Mononuclear cell (primary cell): ENCODE results near the gene DNAJA1. TPM values are rescaled to one million over a fixed set of nuclear protein-coding genes. Genes with fewer than 3 reads are reported as not detected.
"Not testable (repeated sequence)": the region's sequence is repeated elsewhere in the genome, so short reads cannot be mapped to it uniquely, and the experiment has no call there.

Source experiments
- H3K27me3 ChIP-seq: 2 replicates; pipeline ENCODE4 v1.6.0; 2011; ENCODE audit warnings: low read length, control low read depth; ENCODE audit not compliant: insufficient read depth
- H3K4me1 ChIP-seq: 2 replicates; pipeline ENCODE4 v1.5.1; 2011; ENCODE audit warnings: mild to moderate bottlenecking, low read length, control low read depth; ENCODE audit not compliant: insufficient read depth
- H3K4me3 ChIP-seq: 2 replicates; pipeline ENCODE4 v1.5.1; 2011; ENCODE audit warnings: mild to moderate bottlenecking, low read length, moderate library complexity
- H3K9me3 ChIP-seq: 2 replicates; pipeline ENCODE4 v1.5.1; 2011; ENCODE audit warnings: low read depth, mild to moderate bottlenecking, control low read depth, low read length
- total RNA-seq: library from RNA; depleted of rRNA; stranded (reverse); fragments of >200 nt; gene quantifications from one replicate; pipeline ENCODE4 v1.2.3, GENCODE V29; 2012

DNAJA1 gene
- 77.5 TPM for total RNA-seq

GRCh38 chr9:33024966-33025571 is at the start of gene DNAJA1:
TSS of gene DNAJA1 (plus strand) at chr9:33025273. CDS start at chr9:33026485, 1,212 bp downstream.
- Histone ChIP-seq H3K27me3 (no peaks in the 10 kb centered on the region), H3K4me1 (peaks cover 51% of the 10 kb centered on the region), H3K9me3 (no peaks in the 10 kb centered on the region), H3K4me3 (peak within 1 kb of the TSS; percentile 100)

DNA sequence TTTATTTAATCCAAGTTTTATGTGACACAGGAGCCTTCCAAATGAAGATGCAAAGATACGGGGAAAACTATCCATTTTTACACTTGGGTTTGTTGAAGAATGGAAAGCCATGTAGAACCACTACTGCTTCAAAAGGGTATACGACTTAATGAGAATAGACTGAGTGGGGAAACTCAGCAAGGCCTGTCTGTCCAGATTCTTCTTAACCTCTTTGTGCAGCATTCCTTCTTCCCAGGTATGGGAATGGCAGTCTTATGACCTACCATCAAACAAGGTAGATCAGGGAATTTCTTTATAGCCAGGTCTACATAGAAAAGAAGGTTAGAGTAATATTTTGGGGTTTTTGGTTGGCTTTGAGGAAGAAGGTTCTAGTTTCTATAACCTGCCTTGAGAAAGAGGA is 47.0 kb upstream of the DNAJA1 start:
- H3K9me3 ChIP-seq, result no peaks in the 10 kb centered on the region

GRCh38 chr9:32986971-32987370 is 38.1 kb upstream of the DNAJA1 start:
- H3K4me1 ChIP-seq, result no peaks in the 10 kb centered on the region
- no peaks in the 10 kb centered on the region for H3K27me3 ChIP-seq
- H3K9me3 ChIP-seq, result no peaks in the 10 kb centered on the region
- no peak overlapping the region for H3K4me3 ChIP-seq

More for the DNA sequence above, 47.0 kb upstream of the DNAJA1 start:
- Histone ChIP-seq H3K27me3 (no peaks in the 10 kb centered on the region), H3K4me1 (no peaks in the 10 kb centered on the region), H3K4me3 (no peak overlapping the region)

DNA sequence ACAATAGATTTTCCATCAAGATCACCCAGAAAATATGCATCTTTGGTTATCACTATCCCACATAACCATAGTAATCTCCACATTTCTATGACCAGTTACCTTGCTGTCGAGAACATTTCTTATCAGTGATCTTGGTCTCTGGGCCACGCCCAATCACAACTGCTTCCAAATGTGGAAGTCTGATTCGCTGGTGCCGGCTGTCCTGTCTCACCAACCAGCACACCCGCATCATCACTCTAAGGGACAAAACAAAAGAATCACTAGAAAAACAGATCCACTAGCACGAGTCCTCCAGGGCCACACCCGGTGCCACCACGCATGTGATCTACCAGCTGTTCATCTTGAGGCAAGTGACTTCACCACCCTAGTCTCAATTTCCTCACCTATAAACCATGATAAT is 35.4 kb upstream of the DNAJA1 start:
- no peaks in the 10 kb centered on the region for H3K27me3 ChIP-seq
- no peaks in the 10 kb centered on the region for H3K9me3 ChIP-seq
- peaks cover 12% of the 10 kb centered on the region for H3K4me1 ChIP-seq
- H3K4me3 ChIP-seq, result no peak overlapping the region

DNA sequence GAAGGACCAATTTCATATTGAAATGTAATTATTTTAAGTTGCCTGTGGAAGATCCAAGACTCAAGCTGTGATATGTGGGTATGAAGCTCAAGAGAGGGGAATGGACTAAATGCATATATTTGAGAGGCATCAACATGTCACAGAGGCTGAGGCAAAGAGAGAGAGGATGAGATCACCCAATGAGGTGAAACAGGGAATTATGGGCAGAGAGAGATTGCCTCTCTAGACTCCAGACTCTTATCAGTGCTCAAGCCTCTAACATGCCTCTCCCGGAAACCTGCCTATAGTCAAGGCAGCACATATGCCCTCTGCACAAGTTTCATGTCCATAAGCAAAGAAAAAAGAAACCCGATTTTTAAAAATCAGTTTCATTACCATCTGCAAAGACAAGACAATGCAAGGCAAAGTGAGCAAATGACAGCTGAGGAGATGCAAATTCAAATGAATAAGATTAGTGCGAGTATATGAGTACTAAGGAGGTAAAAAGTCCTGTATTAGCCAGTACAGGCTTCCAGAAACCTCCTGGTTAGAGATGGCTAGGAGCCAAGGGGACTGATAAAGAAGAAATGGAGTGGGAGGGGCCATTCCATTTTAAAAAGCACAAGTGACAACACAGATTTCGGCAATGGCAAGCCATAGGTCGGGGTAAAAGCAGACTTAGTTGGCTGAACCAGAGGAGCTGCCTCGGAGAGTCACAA is 33.0 kb upstream of the DNAJA1 start:
- H3K4me3 ChIP-seq, result no peak overlapping the region
- H3K9me3 ChIP-seq, result no peaks in the 10 kb centered on the region
- H3K4me1 ChIP-seq, result peaks cover 12% of the 10 kb centered on the region
- H3K27me3 ChIP-seq, result no peaks in the 10 kb centered on the region

DNA sequence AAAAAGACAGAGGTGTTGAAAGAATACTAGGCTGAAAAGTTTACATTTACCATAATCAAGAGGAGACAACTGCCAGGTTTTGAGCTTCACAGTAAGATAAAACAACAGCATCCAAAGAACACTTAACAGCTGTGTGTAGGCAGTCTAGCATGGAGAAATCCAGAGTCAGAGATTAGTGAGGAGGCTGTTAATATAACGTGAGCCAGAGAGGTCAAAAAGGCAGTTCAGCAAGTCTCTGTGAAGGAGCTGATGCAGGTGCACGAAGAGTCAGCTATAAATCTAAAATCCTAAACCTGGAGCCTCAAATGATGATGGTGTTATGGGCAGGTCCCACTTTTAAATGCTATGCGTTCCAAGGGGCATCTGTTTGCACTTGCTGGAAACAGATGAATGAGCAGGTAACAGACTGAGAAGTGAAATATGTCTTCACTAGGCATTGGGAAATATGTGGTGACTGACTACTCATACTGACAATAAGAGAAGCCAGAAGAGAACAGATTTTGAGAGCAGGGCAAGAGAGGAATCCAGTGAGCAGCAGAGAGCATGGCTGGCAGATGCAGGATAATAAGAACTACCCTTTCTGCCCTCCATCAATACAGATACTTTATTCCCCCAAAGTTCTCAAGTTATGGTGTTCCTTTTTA is 32.4 kb upstream of the DNAJA1 start:
- Histone ChIP-seq H3K4me3 (no peak overlapping the region), H3K4me1 (peaks cover 12% of the 10 kb centered on the region), H3K9me3 (no peaks in the 10 kb centered on the region), H3K27me3 (no peaks in the 10 kb centered on the region)

DNA sequence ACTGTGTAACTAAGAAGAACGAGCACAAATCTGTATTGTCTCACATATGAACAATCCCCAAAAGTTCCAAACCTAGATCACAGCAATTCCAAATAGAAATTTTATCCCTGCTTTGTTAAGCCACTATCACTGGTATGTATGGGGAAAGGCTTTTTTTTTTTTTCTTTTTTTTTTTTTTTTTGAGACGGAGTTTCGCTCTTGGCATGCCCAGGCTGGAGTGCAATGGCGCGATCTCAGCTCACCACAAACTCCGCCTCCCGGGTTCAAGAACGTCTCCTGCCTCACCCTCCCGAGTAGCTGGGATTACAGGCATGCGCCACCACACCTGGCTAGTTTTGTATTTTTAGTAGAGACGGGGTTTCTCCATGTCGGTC is 24.4 kb upstream of the DNAJA1 start:
- H3K9me3 ChIP-seq, H3K27me3 ChIP-seq: not testable (repeated sequence)
- peak overlapping the region; percentile 99 for H3K4me3 ChIP-seq
- peaks cover 22% of the 10 kb centered on the region for H3K4me1 ChIP-seq

DNA sequence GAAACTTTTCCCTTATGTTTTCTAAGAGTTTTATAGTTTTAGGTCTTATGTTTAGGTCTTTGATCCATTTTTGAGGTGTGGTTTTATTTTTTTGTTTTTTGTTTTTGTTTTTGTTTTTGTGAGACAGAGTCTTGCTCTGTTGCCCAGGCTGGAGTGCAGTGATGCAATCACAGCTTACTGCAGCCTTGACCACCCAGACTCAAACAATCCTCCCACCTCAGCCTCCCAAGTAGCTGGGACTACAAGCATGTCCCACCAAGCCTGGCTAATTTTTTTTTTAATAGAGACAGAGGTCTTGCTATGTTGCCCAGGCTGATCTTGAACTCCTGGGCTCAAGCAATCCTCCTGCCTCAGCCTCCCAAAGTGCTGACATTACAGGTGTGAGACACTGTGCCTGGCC is 19.7 kb upstream of the DNAJA1 start:
- H3K4me3 ChIP-seq, H3K9me3 ChIP-seq, H3K27me3 ChIP-seq: not testable (repeated sequence)
- peaks cover 16% of the 10 kb centered on the region for H3K4me1 ChIP-seq

DNA sequence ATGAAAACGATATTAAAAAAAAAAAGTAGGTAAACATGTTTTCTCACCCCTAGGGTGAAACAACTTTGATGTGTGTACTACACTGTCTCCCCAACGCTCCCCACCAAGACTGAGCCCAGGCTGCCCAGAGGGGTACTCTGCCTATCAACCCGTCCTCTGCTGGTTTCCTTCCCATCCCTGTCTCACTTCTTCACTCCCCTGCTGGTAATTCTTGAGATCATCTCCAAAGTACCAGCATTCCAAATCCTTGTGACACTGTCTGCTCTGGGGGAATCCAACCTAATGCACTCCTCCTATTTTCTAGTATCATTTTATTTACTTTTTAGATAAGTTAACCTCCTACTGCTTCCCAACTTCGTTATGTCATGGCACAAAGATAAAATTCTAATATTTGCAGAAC is 17.3 kb upstream of the DNAJA1 start:
- Histone ChIP-seq H3K4me3 (no peak overlapping the region), H3K27me3 (no peaks in the 10 kb centered on the region), H3K9me3 (no peaks in the 10 kb centered on the region), H3K4me1 (no peaks in the 10 kb centered on the region)

DNA sequence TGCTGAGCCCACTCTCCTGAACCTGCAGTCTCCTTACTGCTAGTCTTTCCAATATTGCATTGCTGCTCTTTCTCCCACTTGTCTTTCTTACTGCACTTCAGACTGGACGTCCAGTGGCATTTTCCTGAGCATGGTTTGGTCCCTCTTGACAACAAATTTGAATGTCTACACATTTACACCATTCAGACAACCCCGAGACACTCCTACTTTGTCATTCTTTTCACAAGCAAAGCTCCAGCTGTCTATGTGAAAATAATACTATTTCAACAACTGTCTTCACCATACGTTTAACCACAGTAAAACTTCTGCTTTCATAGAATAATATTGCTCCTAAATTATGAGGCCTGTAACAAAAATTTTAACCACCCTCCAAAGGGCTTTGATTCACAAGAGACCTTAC is 13.2 kb upstream of the DNAJA1 start:
- H3K4me1 ChIP-seq, result no peaks in the 10 kb centered on the region
- H3K4me3 ChIP-seq, result no peak overlapping the region
- H3K9me3 ChIP-seq, result no peaks in the 10 kb centered on the region
- no peaks in the 10 kb centered on the region for H3K27me3 ChIP-seq

DNA sequence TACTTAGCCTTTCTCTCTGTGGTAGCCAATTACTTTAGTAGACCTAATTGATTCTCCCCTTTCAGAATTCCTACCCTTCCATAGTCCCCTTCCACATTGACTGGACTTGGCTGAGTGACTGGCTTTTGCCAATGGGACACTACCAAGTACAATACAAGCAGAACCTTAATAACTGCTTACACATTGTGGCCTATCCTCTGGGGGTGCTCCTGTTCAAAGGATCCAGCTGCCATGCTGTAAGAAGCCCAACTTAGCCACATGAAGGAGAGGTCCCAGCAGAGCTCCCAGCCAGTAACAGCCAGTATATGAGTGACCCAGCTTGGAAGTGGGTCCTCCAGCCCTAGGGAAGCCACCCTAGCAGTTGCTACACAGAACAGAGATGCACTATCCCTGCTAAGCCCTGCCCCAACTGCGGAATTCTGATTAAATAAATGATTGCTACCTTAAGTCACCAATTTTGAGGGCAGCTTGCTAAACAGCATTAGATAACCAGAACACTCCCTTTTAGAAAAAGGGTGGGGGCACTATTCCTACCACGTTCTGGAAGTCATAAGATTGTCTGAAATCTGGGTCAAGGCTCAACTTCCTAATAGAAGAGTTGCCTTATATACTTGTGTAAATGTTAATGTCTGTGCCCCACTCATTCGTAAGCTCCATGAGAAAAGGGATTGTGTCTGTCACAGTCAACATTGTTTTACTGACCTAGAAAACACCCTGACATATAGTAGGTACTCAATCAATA is 12.6 kb upstream of the DNAJA1 start:
- H3K9me3 ChIP-seq, result no peaks in the 10 kb centered on the region
- no peaks in the 10 kb centered on the region for H3K4me1 ChIP-seq
- H3K27me3 ChIP-seq, result no peaks in the 10 kb centered on the region
- H3K4me3 ChIP-seq, result no peak overlapping the region

DNA sequence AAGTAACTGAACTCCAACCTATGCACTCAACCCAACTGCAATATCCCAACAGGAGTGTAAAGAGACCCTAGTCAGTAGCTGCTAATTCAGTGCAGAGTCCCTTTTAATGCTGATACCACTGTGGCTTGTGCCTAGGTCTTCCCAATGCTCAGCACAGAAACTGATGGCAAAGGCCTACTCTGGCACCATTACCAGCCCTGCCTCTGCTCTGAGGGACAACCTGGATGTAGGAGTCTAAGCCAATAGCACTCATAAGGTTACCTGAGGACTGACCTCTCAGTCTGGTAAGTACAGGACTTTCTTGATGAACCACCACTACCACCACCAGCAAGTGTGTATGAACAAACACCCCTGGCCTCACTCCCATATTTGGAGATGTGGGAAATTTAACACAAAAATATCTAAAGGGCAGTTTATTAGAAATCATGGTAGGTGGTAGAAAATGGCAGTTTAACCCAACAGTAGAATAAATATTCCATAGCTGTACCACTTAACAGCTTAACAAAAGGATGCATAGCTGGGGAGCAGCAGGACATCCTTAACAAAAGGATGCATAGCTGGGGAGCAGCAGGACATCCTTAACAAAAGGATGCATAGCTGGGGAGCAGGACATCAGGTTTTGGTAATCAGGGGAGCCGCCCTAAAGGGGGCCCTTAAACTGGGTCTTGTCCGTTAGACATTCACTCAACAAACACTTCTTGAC is 11.0 kb upstream of the DNAJA1 start:
- H3K4me1 ChIP-seq, result no peaks in the 10 kb centered on the region
- no peaks in the 10 kb centered on the region for H3K27me3 ChIP-seq
- H3K9me3 ChIP-seq, result no peaks in the 10 kb centered on the region
- no peak overlapping the region for H3K4me3 ChIP-seq

DNA sequence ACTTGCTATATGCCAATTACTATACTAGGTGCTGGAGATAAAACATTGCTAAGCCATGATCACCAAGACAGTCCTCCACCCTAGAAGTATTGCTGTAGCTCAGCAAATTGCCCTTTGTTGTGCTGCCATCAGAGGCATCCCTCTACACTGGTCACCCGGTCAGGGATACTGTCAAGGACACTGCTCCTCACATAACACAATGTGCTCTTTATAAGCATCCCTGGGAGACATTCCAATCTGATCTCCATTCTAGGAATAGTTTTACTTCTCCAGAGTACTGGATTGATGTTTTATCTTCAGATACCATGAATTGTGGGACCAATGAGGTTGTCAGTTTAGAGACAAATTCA is 10.4 kb upstream of the DNAJA1 start:
- no peak overlapping the region for H3K4me3 ChIP-seq
- no peaks in the 10 kb centered on the region for H3K9me3 ChIP-seq
- H3K27me3 ChIP-seq, result no peaks in the 10 kb centered on the region
- H3K4me1 ChIP-seq, result no peaks in the 10 kb centered on the region

- no peaks in the 10 kb centered on the region for H3K27me3 ChIP-seq
- H3K9me3 ChIP-seq, result no peaks in the 10 kb centered on the region
- H3K4me3 ChIP-seq, result no peak overlapping the region
- H3K4me1 ChIP-seq, result no peaks in the 10 kb centered on the region
Observed at GRCh38 chr9:33017283-33018041, 7.6 kb upstream of the DNAJA1 start.
